CD14-positive monocyte (primary cell): ENCODE measurements around the gene BCL2L1. TPM values are rescaled to one million over a fixed set of nuclear protein-coding genes. Genes with fewer than 3 reads are reported as not detected.

Experiments
- DNase-seq, 3 donors: peaks; one replicate each; pipeline ENCODE4 v3.0.0-alpha.2; 2011 to 2022
- H2AFZ ChIP-seq: 2 replicates; pipeline ENCODE4 v1.6.0; 2012; ENCODE audit warnings: mild to moderate bottlenecking, low read depth, low read length, inconsistent platforms; ENCODE audit not compliant: insufficient read depth, poor library complexity, severe bottlenecking
- H3K27ac ChIP-seq, 2 donors: 1 replicate in 1 of 2; 2 replicates in 1 of 2; pipeline ENCODE4 v1.5.1; 2012 to 2013; ENCODE audit warnings: low read length in 2 of 2, control low read depth in 1 of 2, inconsistent platforms in 1 of 2, low read depth in 1 of 2, mild to moderate bottlenecking in 1 of 2
- H3K27me3 ChIP-seq, 2 donors: one replicate each; pipeline versions ENCODE4 v1.6.0 to v1.6.1; 2011 to 2013; ENCODE audit warnings: low read length in 2 of 2; ENCODE audit not compliant: control insufficient read depth in 2 of 2, insufficient read depth in 2 of 2
- H3K36me3 ChIP-seq, 2 donors: replicated peaks in 1 of 2; 1 replicate in 1 of 2; 2 replicates in 1 of 2; pipeline versions ENCODE4 v1.5.1 to v1.6.1; 2012 to 2013; ENCODE audit warnings: low read length in 2 of 2, control low read depth in 1 of 2, inconsistent platforms in 1 of 2, mild to moderate bottlenecking in 1 of 2; ENCODE audit not compliant: insufficient read depth in 2 of 2, control insufficient read depth in 1 of 2
- H3K4me1 ChIP-seq, 2 donors: 1 replicate in 1 of 2; 2 replicates in 1 of 2; pipeline versions ENCODE4 v1.5.1 to v1.6.1; 2012 to 2013; ENCODE audit warnings: low read length in 2 of 2, control low read depth in 1 of 2, inconsistent platforms in 1 of 2, mild to moderate bottlenecking in 1 of 2, moderate library complexity in 1 of 2; ENCODE audit not compliant: insufficient read depth in 2 of 2, control insufficient read depth in 1 of 2
- H3K4me2 ChIP-seq: replicated peaks from 2 replicates; pipeline ENCODE3; 2012; ENCODE audit warnings: low read length, moderate library complexity, mild to moderate bottlenecking; ENCODE audit not compliant: poor library complexity, severe bottlenecking; ENCODE audit errors: extremely low read depth
- H3K4me3 ChIP-seq, 3 experiments: fragments of 200-600 bp in 1 of 3; sonication (generic) in 1 of 3; replicated peaks in 1 of 3; 1 replicate in 2 of 3; 2 replicates in 1 of 3; pipeline ENCODE4 v1.5.1; 2011 to 2013; ENCODE audit warnings: low read length in 3 of 3, mild to moderate bottlenecking in 3 of 3, control low read depth in 2 of 3, low read depth in 2 of 3, inconsistent platforms in 1 of 3, moderate library complexity in 1 of 3
- H3K79me2 ChIP-seq: 2 replicates; pipeline ENCODE4 v1.6.0; 2012; ENCODE audit warnings: mild to moderate bottlenecking, control low read depth, inconsistent platforms, low read length, moderate library complexity; ENCODE audit not compliant: insufficient read depth
- H3K9ac ChIP-seq: 2 replicates; pipeline ENCODE4 v1.6.0; 2017; ENCODE audit warnings: low read length, mild to moderate bottlenecking; ENCODE audit not compliant: insufficient read depth, poor library complexity, severe bottlenecking
- H3K9me3 ChIP-seq, 2 donors: replicated peaks in 1 of 2; 1 replicate in 1 of 2; 2 replicates in 1 of 2; pipeline versions ENCODE4 v1.5.1 to v1.6.1; 2012 to 2013; ENCODE audit warnings: low read length in 2 of 2, control low read depth in 1 of 2; ENCODE audit not compliant: control insufficient read depth in 1 of 2, insufficient read depth in 1 of 2
- H4K20me1 ChIP-seq: 2 replicates; pipeline ENCODE4 v1.6.0; 2012; ENCODE audit warnings: mild to moderate bottlenecking, low read length, control low read depth, moderate library complexity; ENCODE audit not compliant: insufficient read depth
- H3K27ac Mint-ChIP-seq, 7 donors: one replicate each; pipeline ENCODE4 v1.8.0; 2020; ENCODE audit warnings: mild to moderate bottlenecking in 7 of 7, mixed read lengths in 7 of 7, moderate library complexity in 6 of 7, inconsistent platforms in 2 of 7
- H3K27me3 Mint-ChIP-seq, 3 donors: one replicate each; pipeline ENCODE4 v1.8.0; 2021 to 2022; ENCODE audit warnings: low read depth in 3 of 3, mild to moderate bottlenecking in 3 of 3, mixed read lengths in 3 of 3, moderate library complexity in 3 of 3, inconsistent platforms in 1 of 3
- H3K36me3 Mint-ChIP-seq, 2 donors: one replicate each; pipeline ENCODE4 v1.8.0; 2020; ENCODE audit warnings: mixed read lengths in 2 of 2, inconsistent platforms in 1 of 2, mild to moderate bottlenecking in 1 of 2
- H3K4me1 Mint-ChIP-seq: one replicate; pipeline ENCODE4 v1.8.0; 2020; ENCODE audit warnings: mild to moderate bottlenecking, mixed read lengths
- H3K4me3 Mint-ChIP-seq, 2 donors: one replicate each; pipeline ENCODE4 v1.8.0; 2020; ENCODE audit warnings: mild to moderate bottlenecking in 2 of 2, mixed read lengths in 2 of 2, moderate library complexity in 1 of 2
- H3K9me3 Mint-ChIP-seq, 7 donors: one replicate each; pipeline ENCODE4 v1.8.0; 2020 to 2022; ENCODE audit warnings: mixed read lengths in 7 of 7, mild to moderate bottlenecking in 6 of 7, moderate library complexity in 6 of 7, inconsistent platforms in 2 of 7
- WGBS: methylation state at CpG from one replicate; pipeline ENCODE4 v1.1.5; 2013; ENCODE audit warnings: missing lambda C conversion rate; ENCODE audit not compliant: insufficient coverage; 5-methylcytosine and 5-hydroxymethylcytosine counted together
- intact Hi-C, 2 donors: fragments of 100-400 bp; cut with micrococcal nuclease; formaldehyde crosslinking; loops; one replicate each; pipeline versions ENCODE4 v1.15.0 to v1.15.1; 2023
- polyA plus RNA-seq, 3 donors: library from polyadenylated mRNA; depleted of rRNA in 1 of 3; unstranded in 2 of 3; stranded (reverse) in 1 of 3; fragments of 300-500 nt in 2 of 3; fragments of >200 nt in 1 of 3; fragmentation: Illumina TruSeq in 2 of 3; gene quantifications; 1 replicate in 2 of 3; 2 replicates in 1 of 3; pipeline ENCODE4 v1.2.3, GENCODE V29; 2012 to 2021
- TF ChIP-seq, protein P1 (sequence below): fragments of 200-600 bp; IDR thresholded peaks from one replicate; pipeline ENCODE4 v1.8.0; 2022; ENCODE audit warnings: antibody characterized with exemption, mild to moderate bottlenecking

BCL2L1 gene
- polyA plus RNA-seq, 3 donors, result 12.4 to 16.8 (median 14.3) TPM

DNA sequence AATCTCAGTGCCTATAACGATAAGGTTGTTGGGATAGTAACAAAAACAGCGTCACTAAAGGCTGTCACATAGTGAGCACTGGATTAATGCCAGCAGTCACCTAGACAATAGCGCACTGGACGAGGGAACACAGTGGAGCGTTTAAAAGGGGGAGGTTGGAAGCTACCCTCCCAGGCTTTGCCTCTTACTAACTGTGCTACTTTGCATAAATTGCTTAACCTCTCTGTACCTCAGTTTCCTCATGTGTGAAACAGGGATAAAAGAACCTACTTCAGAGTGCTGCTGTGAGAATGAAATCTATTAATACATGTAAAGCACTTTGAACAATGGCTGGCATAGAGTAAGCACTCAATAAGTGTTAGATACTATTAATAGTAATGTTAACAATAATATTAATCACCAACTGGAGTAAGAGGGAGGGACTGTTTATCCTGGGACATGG lies 10.5 kb downstream of the BCL2L1 start:
- DNase-seq, result no peak
- TF ChIP-seq, protein P1, sequence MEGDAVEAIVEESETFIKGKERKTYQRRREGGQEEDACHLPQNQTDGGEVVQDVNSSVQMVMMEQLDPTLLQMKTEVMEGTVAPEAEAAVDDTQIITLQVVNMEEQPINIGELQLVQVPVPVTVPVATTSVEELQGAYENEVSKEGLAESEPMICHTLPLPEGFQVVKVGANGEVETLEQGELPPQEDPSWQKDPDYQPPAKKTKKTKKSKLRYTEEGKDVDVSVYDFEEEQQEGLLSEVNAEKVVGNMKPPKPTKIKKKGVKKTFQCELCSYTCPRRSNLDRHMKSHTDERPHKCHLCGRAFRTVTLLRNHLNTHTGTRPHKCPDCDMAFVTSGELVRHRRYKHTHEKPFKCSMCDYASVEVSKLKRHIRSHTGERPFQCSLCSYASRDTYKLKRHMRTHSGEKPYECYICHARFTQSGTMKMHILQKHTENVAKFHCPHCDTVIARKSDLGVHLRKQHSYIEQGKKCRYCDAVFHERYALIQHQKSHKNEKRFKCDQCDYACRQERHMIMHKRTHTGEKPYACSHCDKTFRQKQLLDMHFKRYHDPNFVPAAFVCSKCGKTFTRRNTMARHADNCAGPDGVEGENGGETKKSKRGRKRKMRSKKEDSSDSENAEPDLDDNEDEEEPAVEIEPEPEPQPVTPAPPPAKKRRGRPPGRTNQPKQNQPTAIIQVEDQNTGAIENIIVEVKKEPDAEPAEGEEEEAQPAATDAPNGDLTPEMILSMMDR, result no peak
- Histone ChIP-seq H3K4me3 (no peak overlapping the region), H3K79me2 (peaks cover 69% of the 10 kb centered on the region), H3K4me2 (no peak overlapping the region), H3K27ac (no peak overlapping the region), H3K27me3 (no peaks in the 10 kb centered on the region), H3K4me1 (peaks cover 7 to 11% of the 10 kb centered on the region in 2 donors), H4K20me1 (peaks cover 94% of the 10 kb centered on the region), H3K9ac (no peak overlapping the region), H3K36me3 (peaks cover 64 to 95% of the 10 kb centered on the region in 2 donors), H3K9me3 (no peaks in the 10 kb centered on the region), H2AFZ (no peak overlapping the region)
- Mint-ChIP-seq H3K4me1 (peaks cover 36% of the 10 kb centered on the region), H3K9me3 (no peaks in the 10 kb centered on the region), H3K4me3 (no peak overlapping the region), H3K36me3 (peaks cover 65 to 78% of the 10 kb centered on the region in 2 donors), H3K27ac (peak overlapping the region in 1 of 7 donors; percentile 46), H3K27me3 (peaks cover 0 to 3% (median 3%) of the 10 kb centered on the region in 3 donors)
- WGBS, result no CpG with 5 or more reads among the region's 5 CpGs
- intact Hi-C loops, result loop anchor here in 1 of 2 donors (10.0 kb wide), 1 partner anchor 187 kb away; no protein-coding TSS in a partner anchor

DNA sequence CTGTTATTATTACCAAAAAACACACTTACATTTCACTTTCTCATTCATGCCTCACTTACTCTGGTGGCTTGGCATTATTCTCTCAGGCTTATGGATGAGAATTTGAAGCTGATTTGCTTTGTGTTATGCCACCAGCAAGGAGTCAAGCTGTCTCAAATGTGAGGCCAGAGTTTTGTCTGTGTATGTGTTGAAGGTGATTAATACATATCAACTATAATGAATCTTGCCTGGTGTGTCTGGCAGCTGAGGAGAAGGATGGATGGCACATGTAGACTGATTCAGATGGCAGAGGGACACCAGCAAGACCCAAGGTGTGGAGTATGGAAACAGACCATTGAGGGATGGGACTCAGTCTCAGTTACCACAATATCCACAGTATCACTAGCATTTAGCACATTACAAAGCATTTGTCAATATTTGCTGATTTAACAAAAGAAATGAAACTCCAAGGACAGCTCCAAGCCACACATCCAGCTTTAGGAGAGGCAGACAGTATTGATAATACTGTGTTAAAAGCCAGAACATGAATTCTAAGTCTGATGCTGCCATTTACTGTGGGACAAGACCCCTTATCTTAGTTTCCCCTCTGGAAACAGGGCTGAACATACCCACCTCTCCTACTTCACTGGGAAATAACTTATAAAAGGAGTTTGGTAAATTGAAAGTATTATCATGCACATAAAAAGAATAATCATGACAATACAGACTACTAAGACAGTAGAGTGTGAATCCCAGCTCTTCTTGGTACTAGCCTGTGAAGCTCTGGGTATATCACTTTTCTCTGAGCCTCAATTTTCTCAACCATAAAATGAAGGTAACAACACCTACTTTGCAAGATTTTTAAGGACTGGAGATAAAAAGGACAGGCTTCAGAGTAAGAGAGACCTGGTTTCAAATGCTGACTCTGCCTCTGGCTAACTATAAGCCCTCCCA lies 11.2 kb downstream of the BCL2L1 start:
- Histone ChIP-seq H4K20me1 (peaks cover 93% of the 10 kb centered on the region), H3K27ac (no peak overlapping the region), H3K4me1 (peaks cover 13 to 18% of the 10 kb centered on the region in 2 donors), H3K4me2 (no peak overlapping the region), H3K9ac (no peak overlapping the region), H3K9me3 (no peaks in the 10 kb centered on the region), H3K79me2 (peaks cover 62% of the 10 kb centered on the region), H3K36me3 (peaks cover 62 to 95% of the 10 kb centered on the region in 2 donors), H3K4me3 (no peak overlapping the region), H2AFZ (no peak overlapping the region), H3K27me3 (no peaks in the 10 kb centered on the region)
- Mint-ChIP-seq H3K36me3 (peaks cover 62 to 78% of the 10 kb centered on the region in 2 donors), H3K27me3 (peaks cover 0 to 3% (median 3%) of the 10 kb centered on the region in 3 donors), H3K27ac (peak overlapping the region in 1 of 7 donors; percentile 58), H3K4me3 (no peak overlapping the region), H3K4me1 (peaks cover 39% of the 10 kb centered on the region), H3K9me3 (no peaks in the 10 kb centered on the region)
- no peak for DNase-seq
- intact Hi-C loops, result loop anchor here in 1 of 2 donors (10.0 kb wide), 1 partner anchor 187 kb away; no protein-coding TSS in a partner anchor
- TF ChIP-seq, protein P1, result no peak
